GM12874 (cell line): ENCODE results near the gene PRXL2B.

ENCODE experiments used
- CTCF ChIP-seq: IDR thresholded peaks from 2 replicates; pipeline ENCODE4 v1.5.1; 2011; ENCODE audit warnings: low read depth, mild to moderate bottlenecking, control low read depth, low read length, moderate library complexity; ENCODE audit not compliant: insufficient read depth

Gene PRXL2B

GRCh38 chr1:2606881-2607621, 20.5 kb downstream of the PRXL2B start:
- no peak for TF ChIP-seq CTCF

GRCh38 chr1:2607641-2608091, 21.1 kb downstream of the PRXL2B start:
- TF ChIP-seq CTCF, result no peak

- no peak for TF ChIP-seq CTCF
Measured at GRCh38 chr1:2609319-2610035, 22.9 kb downstream of the PRXL2B start.

GRCh38 chr1:2610036-2610959, 23.7 kb downstream of the PRXL2B start:
- no peak for TF ChIP-seq CTCF

- no peak for TF ChIP-seq CTCF
Measured at GRCh38 chr1:2611031-2611501, 24.5 kb downstream of the PRXL2B start.

- no peak for TF ChIP-seq CTCF
Measured at GRCh38 chr1:2611621-2612437, 25.3 kb downstream of the PRXL2B start.
